GM19455 (cell line): ENCODE results near the gene KCNJ15.

Source experiments
- ATAC-seq: cut with Tn5 transposase; IDR thresholded peaks from one replicate; pipeline ENCODE4 v1.9.1; 2021; ENCODE audit not compliant: unreplicated experiment

Gene KCNJ15

DNA sequence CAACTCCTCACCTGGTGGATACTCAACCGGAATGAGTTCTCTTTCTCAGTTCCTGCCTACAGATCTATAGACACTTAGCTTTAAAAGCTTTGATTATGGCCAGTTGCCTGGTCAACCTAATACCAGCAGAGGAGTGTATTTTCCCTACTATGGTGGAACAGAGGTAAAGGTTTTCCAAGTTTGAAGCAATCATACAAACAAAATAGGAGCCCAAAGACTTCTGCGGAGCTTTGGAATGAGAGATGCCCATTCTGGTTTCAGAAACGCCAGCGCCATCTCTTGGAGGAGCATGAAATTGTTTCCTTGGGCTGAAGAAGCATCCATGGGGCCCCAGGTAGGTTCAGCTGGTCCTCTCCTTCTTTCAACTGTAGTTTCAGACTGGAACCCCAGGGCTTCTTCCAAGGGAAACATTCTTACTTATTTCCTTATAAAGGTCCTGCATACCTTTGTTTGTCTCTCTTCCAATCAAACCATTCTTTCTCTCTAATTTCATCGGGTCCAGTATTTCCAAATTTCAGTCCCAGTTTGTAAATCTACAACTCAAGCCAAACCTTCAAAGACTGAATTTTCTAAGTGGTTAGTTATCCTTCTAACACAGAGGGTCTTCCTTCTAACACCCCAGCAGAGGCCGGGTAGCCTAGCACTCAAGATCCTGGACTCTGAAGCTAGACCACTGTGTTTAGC is 95.9 kb downstream of the KCNJ15 start:
- ATAC-seq = no peak

DNA sequence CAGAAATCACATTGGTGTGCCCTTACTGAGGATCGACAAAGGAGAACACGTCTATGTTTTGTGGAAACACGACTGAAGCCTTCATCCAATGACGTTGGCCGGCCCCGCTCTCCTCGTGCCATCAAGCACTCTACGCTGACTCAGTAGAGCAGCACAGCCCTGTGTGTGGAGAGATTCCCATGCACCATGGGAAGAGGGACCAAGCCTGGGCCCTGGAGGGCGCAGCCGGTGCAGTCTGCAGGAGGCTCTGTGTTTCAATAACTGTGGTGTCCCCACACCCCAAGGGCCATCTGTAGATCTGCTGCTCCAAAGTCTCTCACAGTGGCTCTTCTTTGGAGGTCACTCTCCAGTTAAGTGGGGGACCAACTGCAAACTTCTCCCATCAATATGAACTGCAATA is 97.4 kb downstream of the KCNJ15 start:
- ATAC-seq = no peak

DNA sequence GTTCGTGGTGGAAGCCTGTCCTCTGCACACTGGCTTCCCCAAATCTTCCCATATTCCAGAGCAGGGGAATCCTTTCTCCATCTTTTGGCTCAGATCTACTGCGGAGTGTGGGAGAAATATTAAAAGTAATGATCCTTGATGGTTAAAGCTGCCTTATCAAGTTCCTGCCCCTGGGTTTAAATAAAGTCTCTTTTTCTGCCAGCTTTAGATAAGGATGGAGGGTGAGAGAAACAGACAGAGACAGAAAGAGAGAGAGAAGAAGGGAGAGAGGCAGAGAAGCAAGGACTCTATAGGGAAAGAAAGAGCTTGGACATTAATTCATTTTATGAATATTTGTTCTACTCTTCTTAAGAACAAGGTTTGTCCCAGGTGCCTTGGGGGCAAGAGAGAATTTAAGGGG is 98.0 kb downstream of the KCNJ15 start:
- ATAC-seq = no peak

- ATAC-seq = no peak
Measured at GRCh38 chr21:38355353-38355752, 98.6 kb downstream of the KCNJ15 start.

- no peak for ATAC-seq
Measured at GRCh38 chr21:38355992-38356781, 99.4 kb downstream of the KCNJ15 start.
